PFSK-1 (cell line): ENCODE measurements around the gene EWSR1.

Experiments
- POLR2AphosphoS5 ChIP-seq: IDR thresholded peaks from 2 replicates; pipeline ENCODE4 v1.6.1; 2012; ENCODE audit warnings: low read depth, mild to moderate bottlenecking, control low read depth, low read length, moderate library complexity
- SIN3A ChIP-seq: IDR thresholded peaks from 2 replicates; pipeline ENCODE4 v1.6.1; 2012; ENCODE audit warnings: mild to moderate bottlenecking, low read length, moderate library complexity, borderline replicate concordance; ENCODE audit not compliant: insufficient read depth
- TAF1 ChIP-seq: IDR thresholded peaks from 2 replicates; pipeline ENCODE4 v1.6.1; 2012; ENCODE audit warnings: low read length, control low read depth, borderline replicate concordance; ENCODE audit not compliant: insufficient read depth

- TF ChIP-seq TAF1 (no peak), POLR2AphosphoS5 (no peak), SIN3A (no peak)
Observed at GRCh38 chr22:29340566-29340965, 72.5 kb downstream of the EWSR1 start.
